Keratinocyte (primary cell): ENCODE measurements around the gene CDH15. TPM values are rescaled to one million over a fixed set of nuclear protein-coding genes. Genes with fewer than 3 reads are reported as not detected.
"Not testable (repeated sequence)": the region's sequence is repeated elsewhere in the genome, so short reads cannot be mapped to it uniquely, and the experiment has no call there.

Source experiments
- DNase-seq: peaks from one replicate; pipeline ENCODE4 v3.0.0-alpha.2; 2011; ENCODE audit warnings: low read depth, missing footprints, low spot score
- FAIRE-seq: peaks from 2 replicates; lab custom pipeline; 2011; peaks lifted over from hg19 to GRCh38; lab: Jason Lieb, UNC
- H2AFZ ChIP-seq: 2 replicates; pipeline ENCODE4 v1.6.0; 2012; ENCODE audit warnings: low read length, control low read depth, inconsistent platforms; ENCODE audit not compliant: control insufficient read depth
- H3K27ac ChIP-seq: 2 replicates; pipeline ENCODE4 v1.5.1; 2011; ENCODE audit warnings: low read length; ENCODE audit not compliant: control insufficient read depth, insufficient read depth
- H3K27me3 ChIP-seq: 3 replicates; pipeline ENCODE4 v1.6.0; 2011; ENCODE audit warnings: low read length; ENCODE audit not compliant: control insufficient read depth, insufficient read depth; ENCODE audit errors: extremely low read depth
- H3K36me3 ChIP-seq, 2 experiments: 2 replicates in 1 of 2; 3 replicates in 1 of 2; pipeline ENCODE4 v1.5.1; 2011; ENCODE audit warnings: low read length in 2 of 2, mild to moderate bottlenecking in 1 of 2; ENCODE audit not compliant: control insufficient read depth in 2 of 2, insufficient read depth in 2 of 2; ENCODE audit errors: extremely low read depth in 1 of 2
- H3K4me1 ChIP-seq: 3 replicates; pipeline ENCODE4 v1.5.1; 2011; ENCODE audit warnings: low read length; ENCODE audit not compliant: control insufficient read depth, insufficient read depth; ENCODE audit errors: extremely low read depth
- H3K4me2 ChIP-seq: 3 replicates; pipeline ENCODE4 v1.6.0; 2011; ENCODE audit warnings: low read depth, low read length; ENCODE audit not compliant: control insufficient read depth, insufficient read depth; ENCODE audit errors: extremely low read depth
- H3K4me3 ChIP-seq, 3 experiments: fragments of 200-600 bp in 1 of 3; sonication (generic) in 1 of 3; 2 replicates in 2 of 3; 3 replicates in 1 of 3; pipeline ENCODE4 v1.5.1; 2011 to 2016; ENCODE audit warnings: low read length in 3 of 3, mild to moderate bottlenecking in 3 of 3, control low read depth in 2 of 3, inconsistent platforms in 1 of 3, low read depth in 1 of 3, mixed read lengths in 1 of 3, mixed run types in 1 of 3, moderate library complexity in 1 of 3; ENCODE audit not compliant: control insufficient read depth in 2 of 3, insufficient read depth in 2 of 3; ENCODE audit errors: extremely low read depth in 1 of 3
- H3K79me2 ChIP-seq: 2 replicates; pipeline ENCODE4 v1.6.0; 2012; ENCODE audit warnings: low read length; ENCODE audit not compliant: control insufficient read depth, insufficient read depth
- H3K9ac ChIP-seq: 3 replicates; pipeline ENCODE4 v1.6.0; 2011; ENCODE audit warnings: low read length; ENCODE audit not compliant: control insufficient read depth, insufficient read depth; ENCODE audit errors: extremely low read depth
- H3K9me1 ChIP-seq: 3 replicates; pipeline ENCODE4 v1.6.0; 2011; ENCODE audit warnings: low read length; ENCODE audit not compliant: control insufficient read depth, insufficient read depth; ENCODE audit errors: extremely low read depth
- H3K9me3 ChIP-seq: 2 replicates; pipeline ENCODE4 v1.5.1; 2012; ENCODE audit warnings: low read depth, low read length; ENCODE audit not compliant: control insufficient read depth
- H4K20me1 ChIP-seq: 3 replicates; pipeline ENCODE4 v1.6.0; 2011; ENCODE audit warnings: low read length; ENCODE audit not compliant: control insufficient read depth, insufficient read depth; ENCODE audit errors: extremely low read depth
- EZH2 ChIP-seq: IDR thresholded peaks from one replicate; pipeline ENCODE4 v1.6.1; 2012; ENCODE audit warnings: inconsistent platforms, mild to moderate bottlenecking, low read length, moderate library complexity
- dilution Hi-C: fragments of 300-500 bp; cut with MboI; formaldehyde crosslinking; loops from one replicate; pipeline ENCODE4 v1.7.0; 2020; ENCODE audit warnings: low sequenced_read_pairs; ENCODE audit not compliant: extremely low pct_ligation_motif_present
- polyA plus RNA-seq, 5 experiments: library from polyadenylated mRNA; depleted of rRNA in 3 of 5; stranded (reverse) in 3 of 5; stranded (forward) in 1 of 5; unstranded in 1 of 5; fragments of >200 nt; gene quantifications; 1 replicate in 1 of 5; 2 replicates in 3 of 5; 3 replicates in 1 of 5; pipeline versions ENCODE4 v1.2.1 to v1.2.3, GENCODE V29; 2011 to 2012; ENCODE audit warnings: missing spikeins in 2 of 5, low read depth in 1 of 5, low replicate concordance in 1 of 5
- TF ChIP-seq, protein P1 (sequence below), 3 experiments: IDR thresholded peaks in 1 of 3; conservative IDR thresholded peaks in 1 of 3; optimal IDR thresholded peaks in 1 of 3; 2 replicates in 2 of 3; 3 replicates in 1 of 3; pipeline versions ENCODE3 to v1.5.1; 2011; ENCODE audit warnings: low read length in 3 of 3, mild to moderate bottlenecking in 3 of 3, moderate library complexity in 2 of 3, control low read depth in 1 of 3, inconsistent platforms in 1 of 3; ENCODE audit not compliant: insufficient read depth in 2 of 3; ENCODE audit errors: extremely low read depth in 1 of 3

The CDH15 gene
- polyA plus RNA-seq, 1 donor (not counting 4 experiments of a cell fraction or from before 2014, with no cell fraction given) = not detected

DNA sequence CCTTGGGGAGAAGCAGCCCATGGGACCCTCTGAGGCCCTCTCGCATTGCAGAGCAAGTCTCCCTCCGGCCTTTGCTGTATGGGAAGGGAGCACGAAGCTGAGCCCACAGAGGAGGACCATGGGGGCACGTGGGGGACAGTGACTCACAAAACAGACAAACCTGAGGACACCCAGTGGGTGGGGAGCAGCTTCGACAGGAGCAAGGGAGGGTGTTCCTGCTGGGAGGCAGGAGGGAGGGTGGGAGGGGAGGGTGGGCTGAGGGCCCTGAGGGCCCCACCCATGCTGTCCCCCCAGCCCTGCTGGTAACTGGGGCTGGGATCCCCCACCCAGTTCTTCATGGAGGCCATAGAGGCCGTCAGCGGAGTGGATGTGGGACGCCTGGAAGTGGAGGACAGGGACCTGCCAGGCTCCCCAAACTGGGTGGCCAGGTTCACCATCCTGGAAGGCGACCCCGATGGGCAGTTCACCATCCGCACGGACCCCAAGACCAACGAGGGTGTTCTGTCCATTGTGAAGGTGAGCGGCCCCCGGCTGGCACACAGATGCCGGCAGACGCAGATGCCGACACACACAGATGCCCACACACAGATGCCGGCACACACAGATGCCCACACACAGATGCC lies 16.3 kb downstream of the CDH15 start:
- dilution Hi-C loops = no loop called here
- Histone ChIP-seq H3K27ac (no peak overlapping the region), H3K9me1 (no peaks in the 10 kb centered on the region), H3K4me3 (no peak overlapping the region), H3K4me2 (no peak overlapping the region), H3K9ac (no peak overlapping the region), H3K36me3 (no peaks in the 10 kb centered on the region), H4K20me1 (peaks cover 4% of the 10 kb centered on the region), H2AFZ (no peak overlapping the region), H3K9me3 (no peaks in the 10 kb centered on the region), H3K27me3 (peaks cover 21% of the 10 kb centered on the region), H3K79me2 (no peaks in the 10 kb centered on the region), H3K4me1 (no peaks in the 10 kb centered on the region)
- no peak for TF ChIP-seq EZH2
- TF ChIP-seq, protein P1, sequence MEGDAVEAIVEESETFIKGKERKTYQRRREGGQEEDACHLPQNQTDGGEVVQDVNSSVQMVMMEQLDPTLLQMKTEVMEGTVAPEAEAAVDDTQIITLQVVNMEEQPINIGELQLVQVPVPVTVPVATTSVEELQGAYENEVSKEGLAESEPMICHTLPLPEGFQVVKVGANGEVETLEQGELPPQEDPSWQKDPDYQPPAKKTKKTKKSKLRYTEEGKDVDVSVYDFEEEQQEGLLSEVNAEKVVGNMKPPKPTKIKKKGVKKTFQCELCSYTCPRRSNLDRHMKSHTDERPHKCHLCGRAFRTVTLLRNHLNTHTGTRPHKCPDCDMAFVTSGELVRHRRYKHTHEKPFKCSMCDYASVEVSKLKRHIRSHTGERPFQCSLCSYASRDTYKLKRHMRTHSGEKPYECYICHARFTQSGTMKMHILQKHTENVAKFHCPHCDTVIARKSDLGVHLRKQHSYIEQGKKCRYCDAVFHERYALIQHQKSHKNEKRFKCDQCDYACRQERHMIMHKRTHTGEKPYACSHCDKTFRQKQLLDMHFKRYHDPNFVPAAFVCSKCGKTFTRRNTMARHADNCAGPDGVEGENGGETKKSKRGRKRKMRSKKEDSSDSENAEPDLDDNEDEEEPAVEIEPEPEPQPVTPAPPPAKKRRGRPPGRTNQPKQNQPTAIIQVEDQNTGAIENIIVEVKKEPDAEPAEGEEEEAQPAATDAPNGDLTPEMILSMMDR (optimal IDR thresholded peaks at IDR 0.05 in 1 of 3, IDR thresholded peaks at IDR 0.05 in 1 of 3, conservative IDR thresholded peaks at IDR 0.05 in 1 of 3; ENCODE audit: extremely low read depth in 1 of 3, insufficient read depth in 2 of 3, low read length in 3 of 3) = no peak
- no peak for DNase-seq
- no peak for FAIRE-seq

DNA sequence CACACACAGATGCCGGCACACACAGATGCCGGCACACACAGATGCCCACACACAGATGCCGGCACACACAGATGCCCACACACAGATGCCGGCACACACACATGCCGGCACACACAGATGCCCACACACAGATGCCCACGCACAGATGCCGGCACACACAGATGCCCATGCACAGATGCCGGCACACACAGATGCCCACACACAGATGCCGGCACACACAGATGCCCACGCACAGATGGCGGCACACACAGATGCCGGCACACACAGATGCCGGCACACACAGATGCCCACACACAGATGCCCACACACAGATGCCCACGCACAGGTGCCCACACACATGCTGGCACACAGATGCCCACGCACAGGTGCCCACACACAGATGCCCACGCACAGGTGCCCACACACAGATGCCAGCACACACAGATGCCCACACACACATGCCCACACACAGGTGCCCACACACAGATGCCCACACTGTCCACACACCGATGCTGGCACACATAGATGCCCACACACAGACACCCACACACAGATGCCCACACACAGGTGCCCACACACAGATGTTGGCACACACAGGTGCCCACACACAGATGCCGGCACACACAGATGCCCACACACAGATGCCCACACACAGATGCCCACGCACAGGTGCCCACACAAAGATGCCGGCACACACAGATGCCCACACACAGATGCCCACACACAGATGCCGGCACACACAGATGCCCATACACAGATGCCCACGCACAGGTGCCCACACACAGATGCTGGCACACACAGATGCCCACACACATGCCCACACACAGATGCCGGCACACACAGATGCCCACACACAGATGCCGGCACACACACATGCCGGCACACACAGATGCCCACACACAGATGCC lies 17.2 kb downstream of the CDH15 start:
- H3K36me3 ChIP-seq, H3K9me3 ChIP-seq, H3K4me2 ChIP-seq, DNase-seq, H3K9me1 ChIP-seq, H3K9ac ChIP-seq, H3K4me3 ChIP-seq, dilution Hi-C loops, H2AFZ ChIP-seq, H3K79me2 ChIP-seq, H3K27ac ChIP-seq, H3K4me1 ChIP-seq, FAIRE-seq, H4K20me1 ChIP-seq: not testable (repeated sequence)
- H3K27me3 ChIP-seq = peaks cover 14% of the 10 kb centered on the region
